Body of pancreas (tissue), 4 donors: ENCODE data around the gene SGTA.

Source experiments
- POLR2A ChIP-seq, 3 donors: fragments of 450-650 bp; IDR thresholded peaks; one replicate each; pipeline ENCODE4 v1.6.1; 2016; ENCODE audit warnings: antibody characterized with exemption in 3 of 3, mild to moderate bottlenecking in 2 of 3
- TF ChIP-seq, protein P1 (sequence below), 7 experiments: fragments of 450-650 bp in 4 of 7; fragments of 200-600 bp in 3 of 7; sonication (generic) in 3 of 7; IDR thresholded peaks; one replicate each; pipeline ENCODE4 v1.5.1; 2016 to 2019; ENCODE audit warnings: antibody characterized with exemption in 7 of 7

DNA sequence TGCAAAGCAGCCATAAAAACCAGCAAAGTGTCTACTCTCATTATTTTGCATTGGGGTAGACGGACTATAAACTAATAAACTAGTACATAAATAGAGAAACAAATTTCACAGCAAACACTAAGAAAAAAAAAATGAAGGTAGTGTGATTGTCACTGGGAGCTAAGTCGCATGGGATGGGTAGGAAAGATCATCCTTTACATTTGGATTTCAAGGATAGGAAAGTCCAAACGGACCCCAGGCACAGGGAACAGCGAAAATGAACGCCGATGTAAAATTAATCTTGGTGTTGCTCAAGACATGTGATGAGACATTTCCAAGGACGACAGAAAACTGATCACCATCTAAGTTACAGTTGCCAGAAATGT lies 690 bp upstream of the SGTA start:
- TF ChIP-seq, protein P1, sequence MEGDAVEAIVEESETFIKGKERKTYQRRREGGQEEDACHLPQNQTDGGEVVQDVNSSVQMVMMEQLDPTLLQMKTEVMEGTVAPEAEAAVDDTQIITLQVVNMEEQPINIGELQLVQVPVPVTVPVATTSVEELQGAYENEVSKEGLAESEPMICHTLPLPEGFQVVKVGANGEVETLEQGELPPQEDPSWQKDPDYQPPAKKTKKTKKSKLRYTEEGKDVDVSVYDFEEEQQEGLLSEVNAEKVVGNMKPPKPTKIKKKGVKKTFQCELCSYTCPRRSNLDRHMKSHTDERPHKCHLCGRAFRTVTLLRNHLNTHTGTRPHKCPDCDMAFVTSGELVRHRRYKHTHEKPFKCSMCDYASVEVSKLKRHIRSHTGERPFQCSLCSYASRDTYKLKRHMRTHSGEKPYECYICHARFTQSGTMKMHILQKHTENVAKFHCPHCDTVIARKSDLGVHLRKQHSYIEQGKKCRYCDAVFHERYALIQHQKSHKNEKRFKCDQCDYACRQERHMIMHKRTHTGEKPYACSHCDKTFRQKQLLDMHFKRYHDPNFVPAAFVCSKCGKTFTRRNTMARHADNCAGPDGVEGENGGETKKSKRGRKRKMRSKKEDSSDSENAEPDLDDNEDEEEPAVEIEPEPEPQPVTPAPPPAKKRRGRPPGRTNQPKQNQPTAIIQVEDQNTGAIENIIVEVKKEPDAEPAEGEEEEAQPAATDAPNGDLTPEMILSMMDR (IDR thresholded peaks at IDR 0.05): no peak
- no peak for TF ChIP-seq POLR2A (IDR thresholded peaks at IDR 0.05)
